A673 (cell line): ENCODE measurements around the gene USP32.

ENCODE experiments used
- CTCF ChIP-seq: fragments of 300-800, 200-600 bp; sonication (generic); conservative IDR thresholded peaks from 2 replicates; pipeline ENCODE4 v1.5.1; 2017; ENCODE audit warnings: low read depth, mild to moderate bottlenecking, antibody characterized with exemption, low read length, moderate library complexity, mixed read lengths
- EZH2 ChIP-seq: fragments of 200-600 bp; sonication (generic); IDR thresholded peaks from 2 replicates; pipeline ENCODE4 v1.6.1; 2017; ENCODE audit warnings: borderline replicate concordance, low read depth, mild to moderate bottlenecking, mixed read lengths, antibody characterized with exemption, low read length; ENCODE audit not compliant: poor library complexity, severe bottlenecking

- TF ChIP-seq CTCF (no peak), EZH2 (no peak)
Observed at GRCh38 chr17:60311186-60311585, 80.7 kb downstream of the USP32 start.
